Activated naive CD8-positive, alpha-beta T cell treated with anti-CD3 and anti-CD28 coated beads, Interleukin-2, amount 50 U/mL, for 24 hours (primary cell): ENCODE results near the gene ACTN4.
"Not testable (repeated sequence)": the region's sequence is repeated elsewhere in the genome, so short reads cannot be mapped to it uniquely, and the experiment has no call there.

ENCODE experiments used
- ATAC-seq: fragments of 150-1000 bp; cut with Tn5 transposase; one replicate; pipeline ENCODE4 v1.10.0; 2021
- DNase-seq: peaks from one replicate; pipeline ENCODE4 v3.0.0; 2021
- H3K27ac Mint-ChIP-seq: one replicate; pipeline ENCODE4 v1.8.0; 2021; ENCODE audit warnings: mild to moderate bottlenecking, mixed read lengths
- H3K27me3 Mint-ChIP-seq: one replicate; pipeline ENCODE4 v1.8.0; 2021; ENCODE audit warnings: mixed read lengths
- H3K36me3 Mint-ChIP-seq: one replicate; pipeline ENCODE4 v1.8.0; 2021; ENCODE audit warnings: low read depth, mixed read lengths
- H3K4me1 Mint-ChIP-seq: one replicate; pipeline ENCODE4 v1.8.0; 2021; ENCODE audit warnings: mixed read lengths
- H3K4me3 Mint-ChIP-seq: one replicate; pipeline ENCODE4 v1.8.0; 2021; ENCODE audit warnings: mild to moderate bottlenecking, moderate library complexity, mixed read lengths
- H3K9me3 Mint-ChIP-seq: one replicate; pipeline ENCODE4 v1.8.0; 2021; ENCODE audit warnings: mixed read lengths

The ACTN4 gene

DNA sequence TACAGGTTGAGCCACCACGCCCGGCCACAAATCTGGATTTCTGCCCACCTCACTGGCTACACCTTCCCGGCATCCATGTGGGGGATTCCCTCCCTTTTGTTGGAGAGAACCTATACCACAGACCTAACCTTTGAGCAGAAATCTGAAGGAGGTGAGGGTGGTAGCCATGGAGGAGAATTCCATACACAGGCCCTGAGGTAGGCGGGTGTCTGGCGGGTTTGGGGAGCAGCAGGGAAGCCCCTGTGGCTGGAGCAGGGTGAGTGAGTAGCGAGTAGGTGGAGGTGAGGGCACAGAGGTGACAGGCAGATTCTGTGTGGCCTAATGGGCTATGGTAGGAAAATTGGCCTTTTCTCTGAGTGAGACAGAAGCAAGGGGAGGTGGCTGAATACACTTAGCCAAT, 17.9 kb upstream of the ACTN4 start:
- no peak overlapping the region for H3K4me3 Mint-ChIP-seq
- peaks cover 42% of the 10 kb centered on the region for H3K36me3 Mint-ChIP-seq
- no peak overlapping the region for H3K27ac Mint-ChIP-seq
- no peaks in the 10 kb centered on the region for H3K9me3 Mint-ChIP-seq
- H3K27me3 Mint-ChIP-seq: no peaks in the 10 kb centered on the region
- no peak for DNase-seq
- H3K4me1 Mint-ChIP-seq: peaks cover 8% of the 10 kb centered on the region
- ATAC-seq: no peak

DNA sequence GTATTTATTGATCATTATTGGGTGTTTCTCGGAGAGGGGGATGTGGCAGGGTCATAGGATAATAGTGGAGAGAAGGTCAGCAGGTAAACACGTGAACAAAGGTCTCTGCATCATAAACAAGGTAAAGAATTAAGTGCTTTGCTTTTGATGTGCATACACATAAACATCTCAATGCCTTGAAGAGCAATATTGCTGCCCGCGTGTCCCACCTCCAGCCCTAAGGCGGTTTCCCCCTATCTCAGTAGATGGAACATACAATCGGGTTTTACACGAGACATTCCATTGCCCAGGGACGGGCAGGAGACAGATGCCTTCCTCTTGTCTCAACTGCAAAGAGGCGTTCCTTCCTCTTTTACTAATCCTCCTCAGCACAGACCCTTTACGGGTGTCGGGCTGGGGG, 16.1 kb upstream of the ACTN4 start:
- not testable (repeated sequence) for ATAC-seq, H3K27ac Mint-ChIP-seq, H3K4me3 Mint-ChIP-seq, H3K27me3 Mint-ChIP-seq, H3K9me3 Mint-ChIP-seq, DNase-seq
- H3K36me3 Mint-ChIP-seq: peaks cover 45% of the 10 kb centered on the region
- peaks cover 25% of the 10 kb centered on the region for H3K4me1 Mint-ChIP-seq

DNA sequence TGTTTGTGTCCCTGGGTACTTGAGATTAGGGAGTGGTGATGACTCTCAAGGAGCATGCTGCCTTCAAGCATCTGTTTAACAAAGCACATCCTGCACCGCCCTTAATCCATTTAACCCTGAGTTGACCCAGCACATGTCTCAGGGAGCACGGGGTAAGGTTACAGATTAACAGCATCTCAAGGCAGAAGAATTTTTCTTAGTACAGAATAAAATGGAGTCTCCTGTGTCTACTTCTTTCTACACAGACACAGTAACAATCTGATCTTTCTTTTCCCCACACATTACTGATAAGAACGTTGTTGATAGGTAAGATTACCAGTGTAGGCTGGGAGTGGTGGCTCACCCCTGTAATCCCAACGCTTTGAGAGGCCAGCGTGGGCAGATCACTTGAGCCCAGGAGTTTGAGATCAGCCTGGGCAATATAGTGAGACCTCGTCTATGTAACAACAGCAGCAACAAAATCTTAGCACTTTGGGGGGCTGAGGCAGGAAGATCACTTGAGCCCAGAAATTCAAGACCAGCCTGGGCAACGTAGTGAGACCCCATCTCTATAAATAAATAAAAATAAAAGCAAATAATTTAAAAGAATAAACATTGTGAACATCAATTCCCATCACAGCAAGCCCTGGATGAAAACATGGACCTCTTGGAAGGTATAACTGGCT, 15.5 kb upstream of the ACTN4 start:
- peaks cover 31% of the 10 kb centered on the region for H3K4me1 Mint-ChIP-seq
- ATAC-seq, DNase-seq, H3K9me3 Mint-ChIP-seq, H3K27ac Mint-ChIP-seq, H3K27me3 Mint-ChIP-seq, H3K4me3 Mint-ChIP-seq: not testable (repeated sequence)
- peaks cover 43% of the 10 kb centered on the region for H3K36me3 Mint-ChIP-seq

DNA sequence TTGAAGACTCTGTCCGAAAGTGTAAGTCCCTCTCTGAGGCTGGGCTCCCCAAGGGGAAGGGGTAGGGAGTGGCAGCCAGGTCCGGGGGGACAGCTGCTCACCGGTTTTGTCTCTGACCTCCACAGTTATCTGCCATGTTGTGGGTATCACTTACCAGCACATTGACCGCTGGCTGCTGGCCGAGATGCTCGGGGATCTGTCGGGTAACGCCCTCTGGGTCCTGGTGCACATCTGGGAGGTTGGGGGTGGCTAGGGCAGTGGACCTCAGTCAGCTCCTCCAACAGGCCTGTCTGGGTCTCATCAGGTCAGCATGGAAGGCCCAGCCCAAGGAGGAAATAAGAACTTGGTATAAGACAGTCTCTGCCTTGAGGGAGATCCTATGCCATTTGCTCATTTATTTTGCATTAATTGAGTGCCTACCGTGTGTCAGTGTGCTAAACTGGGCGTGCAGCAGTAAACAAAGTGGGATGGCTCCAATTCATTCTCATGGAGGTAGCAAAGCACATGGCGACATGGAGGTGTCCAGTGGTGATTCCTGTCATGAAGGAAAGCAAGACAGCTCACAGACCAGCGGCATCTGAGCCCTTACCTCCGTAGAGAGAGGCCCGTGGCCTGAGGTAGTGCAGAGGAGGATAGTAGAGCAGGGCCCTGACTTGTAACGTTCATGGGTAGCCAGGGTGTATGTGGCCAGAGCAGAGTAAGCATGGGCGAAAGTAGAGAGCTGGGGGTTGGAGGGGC, 14.8 kb upstream of the ACTN4 start:
- Mint-ChIP-seq H3K4me1 (peaks cover 38% of the 10 kb centered on the region), H3K9me3 (no peaks in the 10 kb centered on the region), H3K36me3 (peaks cover 41% of the 10 kb centered on the region), H3K27ac (no peak overlapping the region), H3K4me3 (no peak overlapping the region), H3K27me3 (no peaks in the 10 kb centered on the region)
- ATAC-seq (no peak), DNase-seq (no peak)

DNA sequence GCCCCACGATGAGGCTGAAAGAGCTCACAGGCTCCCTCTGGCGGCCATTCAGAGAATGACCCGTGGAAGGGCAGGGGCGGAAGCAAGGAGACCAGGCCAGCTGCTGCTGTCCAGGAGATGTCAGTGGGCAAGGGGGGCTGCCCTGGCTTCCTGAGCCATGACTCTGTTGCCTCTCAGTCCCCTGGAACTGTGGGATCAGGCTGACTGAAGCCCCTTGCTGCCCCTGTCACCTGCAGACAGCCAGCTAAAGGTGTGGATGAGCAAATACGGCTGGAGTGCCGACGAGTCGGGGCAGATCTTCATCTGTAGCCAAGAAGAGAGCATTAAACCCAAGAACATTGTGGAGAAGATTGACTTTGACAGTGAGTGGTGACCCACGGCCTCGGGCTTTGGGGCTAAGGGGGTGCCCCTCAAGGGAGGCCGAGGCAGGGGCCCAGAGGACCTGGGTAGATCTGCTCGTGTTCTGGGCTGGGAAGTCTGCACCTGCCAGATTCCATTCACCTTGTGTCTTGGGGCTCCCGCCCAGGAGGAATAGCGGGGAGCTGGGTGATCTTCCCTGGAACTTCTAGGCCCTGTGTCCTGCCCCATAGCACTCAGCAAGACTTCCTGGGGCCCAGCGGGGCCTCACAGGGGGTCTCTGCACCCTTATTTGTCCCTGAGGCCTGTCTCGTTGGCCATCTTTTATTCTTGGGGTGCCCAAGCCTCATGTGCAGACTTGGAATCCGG, 12.5 kb upstream of the ACTN4 start:
- Mint-ChIP-seq H3K4me1 (peaks cover 36% of the 10 kb centered on the region), H3K4me3 (no peak overlapping the region), H3K27me3 (no peaks in the 10 kb centered on the region), H3K9me3 (no peaks in the 10 kb centered on the region), H3K36me3 (peaks cover 35% of the 10 kb centered on the region), H3K27ac (peak overlapping the region; percentile 83)
- DNase-seq: peak; percentile 80
- ATAC-seq: no peak

DNA sequence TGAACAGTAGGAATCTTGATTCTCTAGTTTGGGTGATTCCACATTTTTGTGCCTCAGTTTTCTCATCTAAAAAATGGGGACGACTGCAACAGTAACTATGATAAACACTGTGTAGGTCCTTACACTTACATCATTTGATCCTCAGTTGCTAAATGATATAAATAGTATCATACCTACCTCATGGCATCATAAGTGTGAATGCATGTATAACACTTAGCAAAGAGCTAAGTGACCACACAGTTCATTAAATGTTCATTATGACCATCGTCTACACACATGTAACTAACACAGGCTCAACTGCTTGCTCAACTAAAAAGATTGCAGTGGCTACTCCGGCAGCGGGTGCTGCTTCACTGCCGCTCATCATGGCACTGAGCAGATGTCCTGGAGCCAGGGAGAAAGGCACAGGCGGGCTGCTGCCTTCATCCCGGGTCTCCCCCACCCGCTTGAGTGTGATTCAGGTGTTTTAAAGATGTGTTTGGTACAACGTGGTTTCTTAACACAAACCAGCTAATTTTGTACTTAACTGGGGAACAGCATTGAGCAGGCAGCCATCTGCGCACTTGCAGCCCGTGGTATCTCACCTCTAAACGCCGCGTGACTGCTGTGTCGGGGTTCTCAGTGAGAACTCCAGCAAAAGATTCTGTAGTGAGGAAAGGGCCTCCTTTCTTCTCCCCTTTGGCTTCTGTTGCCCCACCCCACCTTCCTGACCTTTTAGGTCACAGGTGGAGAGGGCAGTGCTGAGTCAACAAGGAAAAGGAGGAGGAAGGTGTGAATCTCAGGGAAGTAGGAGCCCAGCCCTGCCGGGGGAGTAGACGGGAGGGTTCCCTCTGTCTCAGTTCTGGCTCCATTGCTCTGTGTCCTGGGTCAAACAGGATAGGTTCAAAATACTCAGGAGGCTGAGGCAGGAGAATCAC, 11.7 kb upstream of the ACTN4 start:
- no peak for ATAC-seq
- H3K27ac Mint-ChIP-seq: peak overlapping the region; percentile 46
- H3K27me3 Mint-ChIP-seq: no peaks in the 10 kb centered on the region
- no peak for DNase-seq
- peaks cover 34% of the 10 kb centered on the region for H3K36me3 Mint-ChIP-seq
- no peak overlapping the region for H3K4me3 Mint-ChIP-seq
- peaks cover 36% of the 10 kb centered on the region for H3K4me1 Mint-ChIP-seq
- no peaks in the 10 kb centered on the region for H3K9me3 Mint-ChIP-seq

DNA sequence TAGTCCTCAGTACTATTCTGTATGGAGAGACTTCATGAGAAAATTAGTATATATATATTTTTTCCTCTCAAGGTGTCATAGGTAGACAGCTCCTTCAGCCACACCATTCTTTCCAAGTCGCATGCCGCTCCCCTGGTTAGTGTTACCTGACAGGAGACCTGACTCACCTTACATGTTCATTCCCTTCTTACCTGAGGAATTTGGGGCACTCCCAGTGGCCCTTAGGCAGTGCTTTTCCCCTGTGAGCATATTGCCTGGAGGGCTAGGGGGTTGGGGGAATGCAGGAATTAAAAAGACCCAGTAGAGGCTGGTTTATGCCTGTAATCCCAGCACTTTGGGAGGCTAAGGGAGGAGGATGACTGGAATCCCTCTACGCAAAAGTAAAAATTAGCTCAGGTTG, 9.0 kb upstream of the ACTN4 start:
- Mint-ChIP-seq H3K27ac (no peak overlapping the region), H3K4me3 (no peak overlapping the region), H3K9me3 (no peaks in the 10 kb centered on the region), H3K27me3 (no peaks in the 10 kb centered on the region), H3K4me1 (peaks cover 34% of the 10 kb centered on the region), H3K36me3 (peaks cover 16% of the 10 kb centered on the region)
- no peak for DNase-seq
- no peak for ATAC-seq

DNA sequence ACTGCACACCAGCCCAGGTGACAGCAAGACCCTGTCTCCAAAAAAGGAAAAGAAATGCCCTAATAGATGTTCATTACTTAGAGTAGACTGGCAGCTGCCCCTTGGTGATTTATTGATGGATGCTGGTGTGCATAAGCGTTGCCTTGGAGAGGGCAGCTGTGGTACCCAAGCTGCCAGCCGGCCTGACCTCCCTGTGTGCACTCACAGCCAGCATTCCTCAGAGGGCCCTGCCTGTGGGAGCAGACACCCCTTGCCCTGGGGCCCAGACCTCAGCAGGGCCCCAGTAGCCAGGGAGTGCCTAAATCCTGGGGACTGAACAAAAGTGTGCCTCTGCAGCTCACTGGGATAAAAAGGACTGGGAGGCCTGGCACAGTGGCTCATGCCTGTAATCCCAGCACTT, 7.8 kb upstream of the ACTN4 start:
- Mint-ChIP-seq H3K4me3 (no peak overlapping the region), H3K36me3 (peaks cover 12% of the 10 kb centered on the region), H3K27me3 (no peaks in the 10 kb centered on the region), H3K4me1 (peaks cover 31% of the 10 kb centered on the region), H3K9me3 (no peaks in the 10 kb centered on the region), H3K27ac (no peak overlapping the region)
- DNase-seq (no peak), ATAC-seq (no peak)

DNA sequence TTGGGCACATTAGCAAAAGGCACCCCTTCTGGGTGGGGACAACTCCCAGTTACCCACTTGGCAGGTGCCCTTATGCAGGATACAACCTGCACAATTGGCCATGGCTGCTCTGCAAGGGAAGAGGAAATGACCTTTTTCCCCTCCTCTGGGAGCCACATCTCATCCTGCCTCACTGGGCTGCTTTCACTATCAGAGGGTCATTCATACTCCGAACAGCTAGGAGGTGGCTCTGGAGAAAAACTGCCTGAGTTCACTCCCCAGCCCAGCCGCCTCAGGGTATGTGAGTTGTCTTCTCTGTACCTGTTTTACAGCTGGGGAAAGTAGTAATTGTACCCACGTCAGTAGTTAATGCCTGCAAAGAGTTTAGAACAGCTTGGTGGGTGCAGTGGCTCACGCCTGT, 7.1 kb upstream of the ACTN4 start:
- Mint-ChIP-seq H3K4me3 (no peak overlapping the region), H3K27ac (no peak overlapping the region), H3K9me3 (no peaks in the 10 kb centered on the region), H3K36me3 (peaks cover 9% of the 10 kb centered on the region), H3K27me3 (no peaks in the 10 kb centered on the region), H3K4me1 (peaks cover 25% of the 10 kb centered on the region)
- DNase-seq: no peak
- ATAC-seq: no peak

DNA sequence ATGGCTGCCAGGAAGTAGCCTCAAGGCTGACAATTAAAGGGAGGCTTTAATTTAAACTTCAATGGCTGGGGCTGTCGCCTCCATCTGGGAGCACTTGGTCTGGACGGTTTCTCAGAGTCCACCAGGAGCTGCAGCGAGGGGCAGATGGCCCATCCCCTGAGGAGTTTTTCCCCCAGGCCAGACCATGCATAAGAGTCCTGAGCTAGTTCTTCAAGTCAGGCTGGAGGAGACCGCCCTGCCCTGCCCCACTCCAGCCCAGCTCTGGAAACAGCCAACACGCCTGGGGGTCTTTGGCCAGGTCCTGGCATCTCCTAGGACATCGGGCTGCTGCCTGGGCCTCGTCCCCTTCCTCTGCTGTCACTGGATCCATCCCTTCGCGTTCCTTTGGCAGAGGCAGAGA, 5.3 kb upstream of the ACTN4 start:
- H3K9me3 Mint-ChIP-seq: no peaks in the 10 kb centered on the region
- H3K27me3 Mint-ChIP-seq: no peaks in the 10 kb centered on the region
- H3K36me3 Mint-ChIP-seq: no peaks in the 10 kb centered on the region
- DNase-seq (no peak), ATAC-seq (no peak)
- peaks cover 9% of the 10 kb centered on the region for H3K4me1 Mint-ChIP-seq
- no peak overlapping the region for H3K4me3 Mint-ChIP-seq
- H3K27ac Mint-ChIP-seq: no peak overlapping the region

DNA sequence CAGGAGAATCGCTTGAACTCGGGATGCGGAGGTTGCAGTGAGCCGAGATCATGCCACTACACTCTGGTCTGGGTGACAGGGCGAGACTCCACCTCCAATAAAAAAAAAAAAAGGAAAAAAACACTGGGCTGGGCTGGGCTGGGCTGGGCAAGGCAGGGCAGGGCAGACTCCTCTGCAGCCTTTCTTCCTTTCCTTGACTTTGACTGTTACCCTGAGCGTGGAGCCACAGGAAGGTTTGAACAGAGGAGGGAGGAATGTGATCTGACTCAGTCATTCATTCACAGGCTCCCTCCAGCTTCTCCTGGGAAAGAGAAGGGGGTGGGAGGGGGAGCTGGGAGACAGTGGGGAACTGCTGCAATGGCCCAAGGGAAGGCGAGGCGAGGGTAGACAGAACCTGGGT, 2.7 kb upstream of the ACTN4 start:
- DNase-seq (no peak), ATAC-seq (no peak)
- Mint-ChIP-seq H3K27ac (no peak overlapping the region), H3K36me3 (peaks cover 5% of the 10 kb centered on the region), H3K9me3 (no peaks in the 10 kb centered on the region), H3K4me1 (peaks cover 22% of the 10 kb centered on the region), H3K27me3 (peaks cover 3% of the 10 kb centered on the region), H3K4me3 (no peak overlapping the region)

DNA sequence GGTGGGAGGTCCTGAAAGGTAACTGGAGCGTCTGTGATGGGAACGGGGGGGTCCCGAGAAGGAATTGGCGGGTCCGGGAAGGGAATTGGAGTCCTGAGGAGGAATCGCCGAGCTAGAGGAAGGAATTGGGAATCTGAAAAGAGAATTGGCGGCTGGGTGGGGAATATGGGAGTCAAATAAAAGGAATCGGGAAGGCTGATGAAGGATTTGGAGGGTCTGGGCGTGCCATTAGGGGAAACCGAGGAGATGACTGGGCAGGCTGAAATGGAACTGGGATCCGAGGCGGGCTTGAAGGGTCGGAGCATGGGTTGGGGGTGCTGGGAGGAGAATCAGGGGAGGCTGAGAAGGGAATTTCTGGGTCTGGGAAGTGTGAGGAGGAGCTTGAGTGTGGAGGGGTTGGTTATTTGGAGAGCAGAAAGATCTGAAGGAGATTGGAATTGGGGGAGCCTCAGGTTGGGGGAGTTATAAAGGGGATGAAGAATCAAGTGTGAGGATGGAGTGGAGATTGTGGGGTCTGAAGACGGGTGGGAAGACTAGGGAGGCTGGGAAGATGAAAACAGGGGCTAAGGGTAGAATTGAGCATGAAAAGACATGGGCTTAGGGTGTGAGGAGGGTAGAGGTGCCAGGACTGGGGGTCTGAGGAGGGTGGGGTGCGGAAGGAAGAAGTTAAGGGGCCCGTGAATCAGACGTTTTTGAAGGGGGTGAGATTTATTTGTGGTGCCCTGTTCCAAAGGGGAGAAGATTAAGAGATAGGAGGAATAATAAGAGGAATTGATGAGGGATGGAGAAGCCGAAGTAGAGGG, 718 bp downstream of the ACTN4 start:
- Mint-ChIP-seq H3K9me3 (no peaks in the 10 kb centered on the region), H3K27ac (peak overlapping the region; percentile 76), H3K4me1 (peaks cover 50% of the 10 kb centered on the region), H3K27me3 (peaks cover 7% of the 10 kb centered on the region), H3K36me3 (peaks cover 11% of the 10 kb centered on the region), H3K4me3 (peak overlapping the region; percentile 91)
- ATAC-seq (no peak), DNase-seq (no peak)

DNA sequence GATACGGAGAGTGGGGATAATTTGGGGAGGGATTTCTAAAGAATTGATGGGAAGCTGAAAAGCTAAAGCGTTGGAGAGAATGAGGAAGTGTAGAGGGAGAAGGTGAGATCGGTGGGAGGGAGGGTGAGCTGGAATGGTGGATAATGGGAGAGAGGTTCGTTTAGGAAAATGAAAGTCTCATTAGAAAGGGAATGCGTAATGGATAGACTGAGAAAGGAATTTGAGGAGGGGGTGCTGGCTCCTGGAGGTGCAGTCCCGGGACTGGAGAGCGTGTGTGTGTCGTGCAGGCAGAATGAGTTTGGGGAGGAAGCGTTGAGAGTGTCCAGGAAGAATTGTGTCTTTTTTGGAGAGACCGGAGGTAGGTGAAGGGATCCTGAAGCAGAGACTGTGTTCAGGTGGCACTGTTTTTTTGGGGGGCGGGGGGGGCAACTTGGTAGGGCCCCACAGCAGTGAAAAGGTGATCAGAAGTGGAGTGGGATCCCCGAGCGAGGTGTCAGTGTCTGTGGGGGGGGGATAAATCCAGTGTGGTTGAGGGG, 1.4 kb downstream of the ACTN4 start:
- Mint-ChIP-seq H3K4me1 (peaks cover 55% of the 10 kb centered on the region), H3K36me3 (peaks cover 16% of the 10 kb centered on the region), H3K27me3 (peaks cover 7% of the 10 kb centered on the region), H3K4me3 (peak overlapping the region; percentile 91), H3K9me3 (no peaks in the 10 kb centered on the region), H3K27ac (peak overlapping the region; percentile 76)
- DNase-seq (no peak), ATAC-seq (no peak)
